Jurkat, Clone E6-1 (cell line): Measurements from ENCODE around the gene HDAC5.

Experiments used
- DNase-seq: peaks from one replicate; pipeline ENCODE4 v3.0.0-alpha.2; 2011; ENCODE audit warnings: low read depth, low spot score
- H3K4me3 ChIP-seq: 2 replicates; pipeline ENCODE4 v1.5.1; 2011; ENCODE audit warnings: mild to moderate bottlenecking, low read length, control low read depth, moderate library complexity

The HDAC5 gene

GRCh38 chr17:44094701-44095387 lies 28.6 kb downstream of the HDAC5 start:
- no peak for DNase-seq
- no peak overlapping the region for H3K4me3 ChIP-seq

- no peak overlapping the region for H3K4me3 ChIP-seq
- no peak for DNase-seq
These were observed 30.1 kb downstream of the HDAC5 start for GRCh38 chr17:44093231-44093900.

GRCh38 chr17:44092051-44092450 lies 31.4 kb downstream of the HDAC5 start:
- DNase-seq: no peak
- no peak overlapping the region for H3K4me3 ChIP-seq

- DNase-seq: no peak
- no peak overlapping the region for H3K4me3 ChIP-seq
These were observed 32.0 kb downstream of the HDAC5 start for GRCh38 chr17:44091200-44091997.

- H3K4me3 ChIP-seq: no peak overlapping the region
- no peak for DNase-seq
These were observed 35.2 kb downstream of the HDAC5 start for GRCh38 chr17:44088254-44088653.

GRCh38 chr17:44087319-44087718 lies 36.1 kb downstream of the HDAC5 start:
- DNase-seq: no peak
- H3K4me3 ChIP-seq: no peak overlapping the region

GRCh38 chr17:44086364-44087311 lies 36.8 kb downstream of the HDAC5 start:
- no peak overlapping the region for H3K4me3 ChIP-seq

GRCh38 chr17:44085908-44086307 lies 37.5 kb downstream of the HDAC5 start:
- no peak overlapping the region for H3K4me3 ChIP-seq
- DNase-seq: no peak

More at GRCh38 chr17:44086364-44087311, 36.8 kb downstream of the HDAC5 start:
- no peak for DNase-seq

- no peak overlapping the region for H3K4me3 ChIP-seq
- no peak for DNase-seq
These were observed 38.5 kb downstream of the HDAC5 start for GRCh38 chr17:44084921-44085320.

- DNase-seq: no peak
- no peak overlapping the region for H3K4me3 ChIP-seq
These were observed 39.3 kb downstream of the HDAC5 start for GRCh38 chr17:44084131-44084538.

- DNase-seq: no peak
- H3K4me3 ChIP-seq: no peak overlapping the region
These were observed 40.1 kb downstream of the HDAC5 start for GRCh38 chr17:44083250-44083849.

- H3K4me3 ChIP-seq: no peak overlapping the region
- DNase-seq: no peak
These were observed 41.0 kb downstream of the HDAC5 start for GRCh38 chr17:44082256-44082927.

- DNase-seq: no peak
- H3K4me3 ChIP-seq: no peak overlapping the region
These were observed 41.8 kb downstream of the HDAC5 start for GRCh38 chr17:44081681-44082080.

GRCh38 chr17:44079877-44080821 lies 43.3 kb downstream of the HDAC5 start:
- H3K4me3 ChIP-seq: no peak overlapping the region
- DNase-seq: no peak

GRCh38 chr17:44078412-44078811 lies 45.0 kb downstream of the HDAC5 start:
- DNase-seq: no peak
- H3K4me3 ChIP-seq: no peak overlapping the region

- DNase-seq: no peak
- no peak overlapping the region for H3K4me3 ChIP-seq
These were observed 45.9 kb downstream of the HDAC5 start for GRCh38 chr17:44077595-44077909.
